Nephron (organoid): ENCODE results near the gene TLK1.

ENCODE experiments used
- H3K27ac Mint-ChIP-seq, 3 experiments: 2 replicates each; pipeline ENCODE4 v1.8.0; 2020; ENCODE audit warnings: mixed read lengths in 3 of 3, mild to moderate bottlenecking in 2 of 3, moderate library complexity in 1 of 3
- H3K27me3 Mint-ChIP-seq: 2 replicates; pipeline ENCODE4 v1.8.0; 2021; ENCODE audit warnings: low read depth, mild to moderate bottlenecking, moderate library complexity, mixed read lengths
- H3K36me3 Mint-ChIP-seq: 2 replicates; pipeline ENCODE4 v1.8.0; 2020; ENCODE audit warnings: low read depth, mixed read lengths
- H3K4me1 Mint-ChIP-seq: 2 replicates; pipeline ENCODE4 v1.8.0; 2020; ENCODE audit warnings: mixed read lengths
- H3K4me3 Mint-ChIP-seq, 3 experiments: 2 replicates each; pipeline ENCODE4 v1.8.0; 2020; ENCODE audit warnings: mild to moderate bottlenecking in 3 of 3, mixed read lengths in 3 of 3, moderate library complexity in 2 of 3
- H3K9me3 Mint-ChIP-seq: 2 replicates; pipeline ENCODE4 v1.8.0; 2020; ENCODE audit warnings: mixed read lengths
- CTCF ChIP-seq, 3 experiments: fragments of 200-600 bp; sonication (generic); IDR thresholded peaks; one replicate each; pipeline ENCODE4 v1.5.0; 2021; ENCODE audit warnings: antibody characterized with exemption in 3 of 3; ENCODE audit not compliant: unreplicated experiment in 3 of 3

Gene TLK1

DNA sequence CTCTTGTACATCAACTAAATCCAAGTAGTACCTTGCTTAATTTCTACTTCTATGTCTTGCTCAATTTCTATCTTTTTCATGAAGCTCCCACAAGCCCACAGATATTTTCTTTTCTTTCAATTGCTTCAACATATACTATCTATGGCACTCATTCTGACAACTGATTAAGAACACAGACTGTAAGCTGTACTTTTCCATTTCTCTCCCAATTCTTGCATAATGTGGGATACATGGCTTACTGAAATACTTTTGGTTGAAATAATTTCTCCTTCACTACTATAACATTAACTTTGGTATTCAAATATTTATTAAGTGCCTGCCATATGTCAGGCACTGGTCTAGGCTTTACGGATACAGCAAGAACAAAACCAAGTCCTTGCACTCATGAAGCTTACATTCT lies 146.8 kb downstream of the TLK1 start:
- no peak overlapping the region for H3K27ac Mint-ChIP-seq
- peaks cover 49% of the 10 kb centered on the region for H3K36me3 Mint-ChIP-seq
- no peaks in the 10 kb centered on the region for H3K9me3 Mint-ChIP-seq

GRCh38 chr2:171009386-171009785 lies 151.3 kb downstream of the TLK1 start:
- H3K4me3 Mint-ChIP-seq = no peak overlapping the region
- no peaks in the 10 kb centered on the region for H3K27me3 Mint-ChIP-seq
- H3K36me3 Mint-ChIP-seq = peaks cover 70% of the 10 kb centered on the region
- H3K9me3 Mint-ChIP-seq = no peaks in the 10 kb centered on the region
- no peak overlapping the region for H3K27ac Mint-ChIP-seq
- no peak for TF ChIP-seq CTCF (IDR thresholded peaks at IDR 0.05; ENCODE audit: unreplicated experiment in 3 of 3)
- H3K4me1 Mint-ChIP-seq = no peaks in the 10 kb centered on the region

More for the DNA sequence above, 146.8 kb downstream of the TLK1 start:
- no peak for TF ChIP-seq CTCF (IDR thresholded peaks at IDR 0.05; ENCODE audit: unreplicated experiment in 3 of 3)
- Mint-ChIP-seq H3K4me1 (no peaks in the 10 kb centered on the region), H3K4me3 (no peak overlapping the region), H3K27me3 (no peaks in the 10 kb centered on the region)

GRCh38 chr2:171008550-171009205 lies 152.0 kb downstream of the TLK1 start:
- Mint-ChIP-seq H3K27me3 (no peaks in the 10 kb centered on the region), H3K4me1 (no peaks in the 10 kb centered on the region), H3K27ac (no peak overlapping the region), H3K36me3 (peaks cover 72% of the 10 kb centered on the region), H3K4me3 (no peak overlapping the region), H3K9me3 (no peaks in the 10 kb centered on the region)
- no peak for TF ChIP-seq CTCF (IDR thresholded peaks at IDR 0.05; ENCODE audit: unreplicated experiment in 3 of 3)

DNA sequence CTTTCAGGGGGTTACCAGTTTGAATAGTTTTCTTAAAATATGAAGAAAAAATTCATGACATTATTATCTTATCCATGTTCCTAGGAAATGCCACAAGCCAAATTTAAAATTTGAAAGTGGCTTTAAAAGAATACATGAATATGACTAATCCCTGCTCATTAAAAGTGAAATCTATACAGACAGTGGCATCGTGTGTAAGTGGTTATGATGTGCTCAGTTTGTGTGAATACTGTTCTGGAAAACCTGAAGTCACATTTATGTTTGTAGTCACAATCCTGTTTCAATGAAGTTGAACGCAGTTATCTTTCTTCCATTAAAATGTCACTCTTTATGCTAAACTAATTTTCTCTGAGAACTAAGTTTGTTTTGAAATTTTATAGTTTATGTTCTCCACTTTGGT lies 155.9 kb downstream of the TLK1 start:
- Mint-ChIP-seq H3K4me3 (no peak overlapping the region), H3K36me3 (peaks cover 82% of the 10 kb centered on the region), H3K9me3 (no peaks in the 10 kb centered on the region), H3K27me3 (no peaks in the 10 kb centered on the region), H3K4me1 (no peaks in the 10 kb centered on the region), H3K27ac (no peak overlapping the region)
- TF ChIP-seq CTCF (IDR thresholded peaks at IDR 0.05; ENCODE audit: unreplicated experiment in 3 of 3) = no peak

GRCh38 chr2:171004363-171004762 lies 156.3 kb downstream of the TLK1 start:
- H3K27me3 Mint-ChIP-seq = no peaks in the 10 kb centered on the region
- no peaks in the 10 kb centered on the region for H3K4me1 Mint-ChIP-seq
- H3K4me3 Mint-ChIP-seq = no peak overlapping the region
- peaks cover 80% of the 10 kb centered on the region for H3K36me3 Mint-ChIP-seq
- no peaks in the 10 kb centered on the region for H3K9me3 Mint-ChIP-seq
- no peak overlapping the region for H3K27ac Mint-ChIP-seq
- TF ChIP-seq CTCF (IDR thresholded peaks at IDR 0.05; ENCODE audit: unreplicated experiment in 3 of 3) = no peak

GRCh38 chr2:170999654-171000053 lies 161.0 kb downstream of the TLK1 start:
- H3K27me3 Mint-ChIP-seq = no peaks in the 10 kb centered on the region
- peaks cover 70% of the 10 kb centered on the region for H3K36me3 Mint-ChIP-seq

More at GRCh38 chr2:170999654-171000053, 161.0 kb downstream of the TLK1 start:
- no peak overlapping the region for H3K27ac Mint-ChIP-seq
- H3K4me1 Mint-ChIP-seq = no peaks in the 10 kb centered on the region
- no peak overlapping the region for H3K4me3 Mint-ChIP-seq
- TF ChIP-seq CTCF (IDR thresholded peaks at IDR 0.05; ENCODE audit: unreplicated experiment in 3 of 3) = no peak
- no peaks in the 10 kb centered on the region for H3K9me3 Mint-ChIP-seq
